ENCODE data around the gene REEP1. TPM values are rescaled to one million over a fixed set of nuclear protein-coding genes. Genes with fewer than 3 reads are reported as not detected.

REEP1 gene
- total RNA-seq, 2 experiments from 2014 or later: 0.23 to 0.25 TPM

DNA sequence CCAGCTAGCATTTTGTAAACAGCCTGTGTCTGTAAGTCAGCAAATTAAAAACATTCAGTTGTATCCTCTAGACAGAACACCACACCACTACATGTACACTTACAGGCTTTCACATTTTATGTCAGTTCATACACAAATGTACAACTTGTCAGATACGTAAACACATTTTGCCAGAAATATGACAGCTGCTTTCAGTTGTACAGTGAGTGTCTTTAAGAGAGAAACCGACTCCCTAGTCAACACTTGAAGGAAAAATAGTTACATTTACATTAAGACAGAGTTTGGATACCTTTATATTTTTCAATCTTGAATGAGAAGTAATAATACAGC, 123.0 kb downstream of the REEP1 start:
- ATAC-seq (no peak), DNase-seq (no peak)
- Mint-ChIP-seq H3K4me1 (ENCODE audit: low read depth) (peaks cover 17% of the 10 kb centered on the region), H3K27me3 (no peaks in the 10 kb centered on the region), H3K9me3 (peaks cover 3% of the 10 kb centered on the region), H3K36me3 (ENCODE audit: low read depth) (peaks cover 31% of the 10 kb centered on the region), H3K4me3 (no peak overlapping the region), H3K27ac (no peak overlapping the region)
- intact Hi-C loops (cut with micrococcal nuclease): no loop called here
- CTCF ChIA-PET: interaction anchor here (0.8 to 1.4 kb wide), 3 partner anchors 11 to 242 kb away, joined by 3 to 4 read pairs (median 3); no protein-coding TSS in a partner anchor
- POLR2A ChIA-PET: interaction anchor here (1.1 kb wide), 1 partner anchor 15 kb away, joined by 3 read pairs; the partner anchor contains the start of gene MRPL35
- TF ChIP-seq, protein P1, sequence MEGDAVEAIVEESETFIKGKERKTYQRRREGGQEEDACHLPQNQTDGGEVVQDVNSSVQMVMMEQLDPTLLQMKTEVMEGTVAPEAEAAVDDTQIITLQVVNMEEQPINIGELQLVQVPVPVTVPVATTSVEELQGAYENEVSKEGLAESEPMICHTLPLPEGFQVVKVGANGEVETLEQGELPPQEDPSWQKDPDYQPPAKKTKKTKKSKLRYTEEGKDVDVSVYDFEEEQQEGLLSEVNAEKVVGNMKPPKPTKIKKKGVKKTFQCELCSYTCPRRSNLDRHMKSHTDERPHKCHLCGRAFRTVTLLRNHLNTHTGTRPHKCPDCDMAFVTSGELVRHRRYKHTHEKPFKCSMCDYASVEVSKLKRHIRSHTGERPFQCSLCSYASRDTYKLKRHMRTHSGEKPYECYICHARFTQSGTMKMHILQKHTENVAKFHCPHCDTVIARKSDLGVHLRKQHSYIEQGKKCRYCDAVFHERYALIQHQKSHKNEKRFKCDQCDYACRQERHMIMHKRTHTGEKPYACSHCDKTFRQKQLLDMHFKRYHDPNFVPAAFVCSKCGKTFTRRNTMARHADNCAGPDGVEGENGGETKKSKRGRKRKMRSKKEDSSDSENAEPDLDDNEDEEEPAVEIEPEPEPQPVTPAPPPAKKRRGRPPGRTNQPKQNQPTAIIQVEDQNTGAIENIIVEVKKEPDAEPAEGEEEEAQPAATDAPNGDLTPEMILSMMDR (IDR thresholded peaks at IDR 0.05): no peak

DNA sequence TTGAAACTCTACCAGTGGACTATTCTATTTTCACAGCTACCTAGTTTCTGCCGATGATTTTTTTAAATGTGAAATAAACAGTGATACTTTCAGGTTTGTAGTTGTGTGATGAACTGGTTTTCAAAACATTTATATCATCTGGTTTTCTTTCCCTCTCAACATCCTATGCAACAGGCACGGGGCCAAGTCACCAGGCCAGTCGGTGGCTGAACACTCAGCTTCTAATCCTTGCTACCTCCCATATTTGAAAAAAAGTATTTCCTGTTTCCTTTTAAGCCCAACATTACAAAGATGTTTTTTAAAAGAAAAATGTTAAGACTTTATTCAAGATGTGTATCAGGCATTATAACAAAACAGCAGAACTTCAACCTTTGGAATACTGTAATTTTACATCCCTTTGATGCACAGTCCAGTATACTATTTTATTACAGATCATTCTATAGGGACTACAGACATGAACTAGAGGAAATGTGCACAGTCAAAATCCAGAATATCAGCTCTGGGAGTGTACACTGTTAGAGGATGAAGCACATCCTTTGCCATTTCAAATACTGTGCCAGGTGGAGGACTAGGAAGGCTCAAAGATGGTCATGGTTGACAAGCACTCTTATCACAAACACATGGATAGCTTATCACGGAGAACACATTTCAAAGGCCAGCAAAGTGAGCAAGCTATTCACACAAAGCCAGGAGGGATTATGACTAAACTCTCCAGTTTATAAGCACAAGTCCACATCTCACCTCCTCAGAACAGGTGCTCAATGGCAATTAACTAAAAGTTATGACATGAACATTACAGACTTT, 123.5 kb downstream of the REEP1 start:
- TF ChIP-seq, protein P1 (IDR thresholded peaks at IDR 0.05): no peak
- Mint-ChIP-seq H3K4me3 (no peak overlapping the region), H3K27ac (peak overlapping the region; percentile 9), H3K9me3 (peaks cover 3% of the 10 kb centered on the region), H3K36me3 (ENCODE audit: low read depth) (peaks cover 32% of the 10 kb centered on the region), H3K27me3 (no peaks in the 10 kb centered on the region), H3K4me1 (ENCODE audit: low read depth) (peaks cover 17% of the 10 kb centered on the region)
- DNase-seq (no peak), ATAC-seq (no peak)
- ChIA-PET CTCF (interaction anchor here (1.0 to 1.4 kb wide), 2 partner anchors 152 to 243 kb away, joined by 3 read pairs; no protein-coding TSS in a partner anchor), POLR2A (interaction anchor here (0.5 to 1.1 kb wide), 5 partner anchors 14 to 425 kb away, joined by 3 to 4 read pairs (median 3); partner anchors contain the start of gene MRPL35)
- intact Hi-C loops (cut with micrococcal nuclease): no loop called here

DNA sequence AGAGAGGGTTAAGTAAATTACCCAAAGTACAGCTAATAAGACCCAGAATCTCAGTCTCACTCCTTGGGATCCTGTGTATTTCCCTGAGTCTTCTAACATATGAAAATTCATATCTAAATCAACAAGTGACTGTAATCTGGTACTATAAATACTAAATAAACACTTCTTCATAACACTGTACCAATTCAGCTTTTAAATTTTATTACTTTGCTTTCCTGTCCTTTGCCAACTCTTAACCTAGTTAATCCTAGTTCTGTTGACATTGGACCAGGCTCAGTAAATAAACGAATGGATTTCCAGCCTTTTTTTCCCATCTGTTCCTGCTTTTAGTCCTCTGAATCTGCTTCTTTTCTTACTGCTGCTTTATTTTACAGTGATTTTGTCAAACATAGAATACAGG, 124.4 kb downstream of the REEP1 start:
- H3K27ac Mint-ChIP-seq: no peak overlapping the region
- TF ChIP-seq, protein P1 (IDR thresholded peaks at IDR 0.05): no peak
- ATAC-seq (no peak), DNase-seq (no peak)
- intact Hi-C loops (cut with micrococcal nuclease): no loop called here
- peaks cover 34% of the 10 kb centered on the region for H3K36me3 Mint-ChIP-seq (ENCODE audit: low read depth)
- ChIA-PET CTCF (interaction anchor here (1.0 kb wide), 2 partner anchors 9 to 153 kb away, joined by 3 read pairs; no protein-coding TSS in a partner anchor), POLR2A (interaction anchor here (0.6 to 0.9 kb wide), 3 partner anchors 402 to 424 kb away, joined by 3 to 4 read pairs (median 3); no protein-coding TSS in a partner anchor)
- no peak overlapping the region for H3K4me3 Mint-ChIP-seq
- no peaks in the 10 kb centered on the region for H3K27me3 Mint-ChIP-seq
- peaks cover 2% of the 10 kb centered on the region for H3K9me3 Mint-ChIP-seq
- peaks cover 15% of the 10 kb centered on the region for H3K4me1 Mint-ChIP-seq (ENCODE audit: low read depth)

DNA sequence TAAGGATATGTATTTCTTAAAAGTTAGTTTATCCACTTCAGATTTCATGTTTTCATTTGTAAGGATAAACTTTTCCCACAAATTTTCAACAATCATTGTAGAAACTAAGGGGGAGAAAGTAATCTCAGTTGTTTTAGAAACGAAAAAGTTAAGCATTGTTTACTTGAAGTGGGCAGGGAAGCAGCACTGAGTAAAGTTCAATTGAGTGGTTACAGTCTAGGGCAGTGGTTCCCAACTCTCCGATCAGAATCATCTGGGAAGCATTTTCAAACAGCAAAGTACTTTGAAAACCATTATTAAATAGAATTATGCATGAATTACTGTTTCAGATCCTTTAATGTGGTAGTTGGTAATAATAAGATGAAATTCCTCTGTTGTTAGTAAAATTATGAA, 125.6 kb downstream of the REEP1 start:
- POLR2A ChIA-PET: no interaction called here
- intact Hi-C loops (cut with micrococcal nuclease): no loop called here
- TF ChIP-seq, protein P1 (IDR thresholded peaks at IDR 0.05): no peak
- Mint-ChIP-seq H3K36me3 (ENCODE audit: low read depth) (peaks cover 38% of the 10 kb centered on the region), H3K27ac (no peak overlapping the region), H3K4me1 (ENCODE audit: low read depth) (peaks cover 5% of the 10 kb centered on the region), H3K27me3 (no peaks in the 10 kb centered on the region), H3K4me3 (no peak overlapping the region), H3K9me3 (no peaks in the 10 kb centered on the region)
- DNase-seq: no peak
- no peak for ATAC-seq
- CTCF ChIA-PET: interaction anchor here (1.2 kb wide), 1 partner anchor 9 kb away, joined by 5 read pairs; no protein-coding TSS in a partner anchor

Data from activated CD8-positive, alpha-beta T cell treated with anti-CD3 and anti-CD28 coated beads for 36 hours (primary cell).